ENCODE measurements around the gene IMPG2. TPM values are rescaled to one million over a fixed set of nuclear protein-coding genes. Genes with fewer than 3 reads are reported as not detected.

IMPG2 gene
- total and polyA plus RNA-seq, 2 donors (not counting 1 experiment from before 2014, with no cell fraction given), result 0.11 to 0.33 TPM

GRCh38 chr3:101177577-101177976, 142.8 kb downstream of the IMPG2 start:
- no peak for TF ChIP-seq CTCF (conservative IDR thresholded peaks at IDR 0.05 in 1 of 2, IDR thresholded peaks at IDR 0.05 in 1 of 2; ENCODE audit: low read depth in 1 of 2, low read length in 2 of 2)
- no peak for TF ChIP-seq EZH2 (IDR thresholded peaks at IDR 0.05; ENCODE audit: low read length, missing control alignments)
- Histone ChIP-seq H3K4me3 (replicated peaks in 1 of 4; ENCODE audit: control extremely low read depth in 1 of 4, insufficient read depth in 1 of 4, low read depth in 3 of 4, low read length in 4 of 4) (no peak overlapping the region), H3K9me3 (ENCODE audit: control insufficient read depth, insufficient read depth, low read depth, low read length) (no peaks in the 10 kb centered on the region), H3K79me2 (ENCODE audit: control insufficient read depth, insufficient read depth, low read length) (no peaks in the 10 kb centered on the region), H3K4me1 (ENCODE audit: control insufficient read depth, extremely low read depth, insufficient read depth, low read length) (no peaks in the 10 kb centered on the region), H3K9ac (ENCODE audit: insufficient read depth, low read length) (no peak overlapping the region), H3K27me3 (ENCODE audit: control insufficient read depth, insufficient read depth, low read length) (no peaks in the 10 kb centered on the region), H3K27ac (ENCODE audit: insufficient read depth, low read length) (no peak overlapping the region), H3K4me2 (ENCODE audit: extremely low read depth, insufficient read depth, low read length) (no peak overlapping the region), H4K20me1 (ENCODE audit: control insufficient read depth, extremely low read depth, insufficient read depth, low read length) (no peaks in the 10 kb centered on the region), H2AFZ (ENCODE audit: low read length) (no peak overlapping the region), H3K36me3 (ENCODE audit: control insufficient read depth, insufficient read depth, low read length) (no peaks in the 10 kb centered on the region)
- DNase-seq (ENCODE audit: low read depth in 2 of 2), result no peak

Other genes with a start within 250 kb of the IMPG2 start
- gene SENP7, start 192.6 kb upstream of the IMPG2 start, total RNA-seq, result 14.4 and 16.5 TPM in 2 replicates
- gene SENP7, start 192.6 kb upstream of the IMPG2 start, polyA plus RNA-seq, result 6.1 and 7.2 TPM in 2 replicates
- gene TRMT10C, start 241.3 kb upstream of the IMPG2 start, total RNA-seq, result 23.8 and 32.1 TPM in 2 replicates
- gene TRMT10C, start 241.3 kb upstream of the IMPG2 start, polyA plus RNA-seq, result 20.6 and 22.2 TPM in 2 replicates

All from fibroblast of lung (primary cell).